HG03354 (cell line): ENCODE data around the gene ZSWIM3.
A peak's percentile ranks its signal among the peaks of the same experiment; 100 is the strongest.

Experiments used
- ATAC-seq: cut with Tn5 transposase; IDR thresholded peaks from one replicate; pipeline ENCODE4 v1.9.1; 2021; ENCODE audit warnings: mild to moderate bottlenecking; ENCODE audit not compliant: unreplicated experiment, poor library complexity, severe bottlenecking

Gene ZSWIM3

DNA sequence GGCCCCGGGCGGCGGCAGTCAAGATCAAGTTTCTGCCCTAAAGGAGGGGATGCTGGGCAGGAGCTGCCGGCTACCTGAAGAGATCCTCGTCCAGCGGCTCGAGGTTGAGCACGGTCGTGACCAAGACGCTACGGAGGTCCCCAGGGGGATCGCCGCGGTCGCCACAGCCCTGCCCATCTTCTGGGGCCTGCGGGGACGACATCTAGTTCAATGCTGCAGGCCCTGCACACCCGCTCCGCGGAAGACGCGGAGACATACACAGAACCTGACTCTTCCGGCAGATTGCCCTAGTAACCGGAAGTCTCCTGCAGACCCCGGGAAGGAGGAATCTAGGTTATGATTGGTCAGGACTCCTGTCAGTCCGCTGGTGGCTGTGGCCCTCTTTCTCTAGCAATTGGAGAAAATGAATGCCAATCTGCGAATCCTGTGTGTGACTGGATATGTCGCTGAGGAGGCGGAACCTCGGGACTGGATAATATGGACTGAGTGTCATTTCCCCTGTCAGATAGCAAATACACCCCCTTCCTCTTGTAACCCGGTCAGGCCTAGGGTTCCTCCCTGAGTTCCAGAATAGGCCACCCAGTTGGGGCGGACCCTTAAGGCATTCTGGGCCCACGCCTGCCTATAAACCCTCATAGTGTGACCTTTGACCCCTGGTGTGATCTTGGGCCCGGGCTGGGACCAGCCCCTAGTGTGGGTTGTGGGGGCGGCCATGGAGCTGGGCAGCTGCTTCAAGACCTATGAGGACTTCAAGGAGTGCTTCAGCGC, at the start of gene ZSWIM3, which contains the start of gene ACOT8:
TSS of gene ZSWIM3 (plus strand) at position 501 of the 768 bp plus-strand sequence. CDS start at position 713, 212 bp downstream.
TSS of gene ACOT8 (minus strand) at position 279 of the 768 bp plus-strand sequence. CDS start at position 202, 77 bp downstream.
- ATAC-seq: peak; percentile 94

DNA sequence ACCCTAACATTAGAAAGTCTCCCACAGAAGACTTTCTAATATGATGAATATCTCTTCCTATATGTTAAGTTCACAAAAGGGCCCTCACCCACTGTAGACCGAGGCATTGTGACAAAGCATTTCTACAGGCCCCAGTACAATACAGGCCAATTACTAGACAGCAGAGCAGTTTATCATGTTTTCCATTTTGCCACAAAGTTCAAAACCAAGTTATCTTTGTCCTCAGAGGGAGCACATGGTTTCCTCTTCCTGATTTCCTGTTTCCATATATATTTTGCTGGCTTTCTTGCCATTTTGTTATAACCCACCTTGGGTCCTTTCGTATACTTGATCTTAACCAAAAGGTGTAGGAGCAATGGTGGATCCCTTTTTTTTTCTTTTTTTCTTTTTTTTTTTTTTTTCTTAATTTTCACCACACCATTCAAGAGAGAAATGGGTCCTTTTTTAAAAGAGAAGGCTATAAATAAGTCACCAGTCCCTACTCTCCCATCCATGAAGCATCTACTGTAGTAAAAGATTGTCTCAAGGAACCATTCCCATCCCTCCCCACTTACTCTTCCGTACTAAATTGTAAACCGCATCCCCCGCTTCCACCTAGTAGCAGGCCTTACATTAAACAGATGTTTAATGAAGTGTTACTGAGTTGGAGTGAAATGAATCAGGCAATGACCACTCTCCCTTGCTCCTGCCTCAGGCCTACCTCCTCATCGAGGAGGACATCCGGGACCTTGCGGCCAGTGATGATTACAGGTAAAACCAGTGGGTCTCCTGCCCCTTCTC, 47.0 kb upstream of the ZSWIM3 start:
- ATAC-seq: no peak

DNA sequence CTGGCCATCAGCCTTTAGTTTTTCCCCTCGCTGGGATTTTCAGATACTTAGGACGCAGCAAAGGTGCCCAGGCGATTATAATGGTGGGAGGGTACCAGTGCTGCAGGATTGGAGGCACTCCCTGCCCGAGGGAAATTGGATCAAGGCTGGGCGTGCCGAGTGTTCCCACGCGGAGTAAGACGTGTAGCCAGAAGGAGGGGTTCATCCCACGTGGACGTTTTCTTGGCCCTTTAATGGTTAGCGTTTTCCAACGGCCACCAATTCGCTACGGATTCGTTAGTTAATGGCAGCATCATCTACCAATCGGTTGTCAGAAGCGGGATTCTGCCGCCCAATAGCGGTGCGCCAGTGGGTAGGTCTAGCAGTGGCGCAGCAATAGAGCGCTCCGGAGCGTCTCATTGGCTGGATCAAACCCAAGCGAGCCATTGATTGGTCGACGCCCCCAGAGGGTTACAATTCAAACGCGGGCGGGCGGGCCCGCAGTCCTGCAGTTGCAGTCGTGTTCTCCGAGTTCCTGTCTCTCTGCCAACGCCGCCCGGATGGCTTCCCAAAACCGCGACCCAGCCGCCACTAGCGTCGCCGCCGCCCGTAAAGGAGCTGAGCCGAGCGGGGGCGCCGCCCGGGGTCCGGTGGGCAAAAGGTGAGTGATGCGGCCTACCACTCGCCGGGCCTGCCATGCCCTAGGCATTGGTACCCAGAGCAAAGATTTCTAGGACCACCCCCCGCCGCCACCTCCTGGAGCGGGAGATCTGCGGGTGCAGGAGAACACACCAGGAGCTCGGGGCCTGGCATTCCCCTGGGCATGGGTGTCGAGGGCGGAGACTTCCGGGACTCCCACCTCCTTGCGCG, 45.0 kb upstream of the ZSWIM3 start, which contains the start of gene UBE2C:
TSS of gene UBE2C (plus strand) at position 488 of the 849 bp plus-strand sequence. CDS start at position 540, 52 bp downstream.
- peak; percentile 99 for ATAC-seq

DNA sequence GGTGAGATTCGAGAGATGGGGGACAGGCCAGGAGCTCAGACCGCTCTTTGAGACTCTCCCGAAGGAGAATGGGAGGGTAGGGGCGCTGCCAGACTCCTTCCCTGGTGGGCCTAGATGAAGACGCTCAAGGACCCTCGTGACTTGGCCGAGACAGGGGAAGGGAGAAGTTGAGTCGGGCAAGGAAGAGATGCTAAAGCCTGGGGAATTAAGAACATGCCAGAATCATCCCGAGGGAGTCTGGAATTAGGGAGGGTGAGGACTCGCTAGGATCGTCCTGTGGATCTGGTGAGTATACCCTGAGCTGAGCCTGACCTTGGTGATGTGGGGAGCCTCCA, 44.4 kb upstream of the ZSWIM3 start:
- no peak for ATAC-seq

DNA sequence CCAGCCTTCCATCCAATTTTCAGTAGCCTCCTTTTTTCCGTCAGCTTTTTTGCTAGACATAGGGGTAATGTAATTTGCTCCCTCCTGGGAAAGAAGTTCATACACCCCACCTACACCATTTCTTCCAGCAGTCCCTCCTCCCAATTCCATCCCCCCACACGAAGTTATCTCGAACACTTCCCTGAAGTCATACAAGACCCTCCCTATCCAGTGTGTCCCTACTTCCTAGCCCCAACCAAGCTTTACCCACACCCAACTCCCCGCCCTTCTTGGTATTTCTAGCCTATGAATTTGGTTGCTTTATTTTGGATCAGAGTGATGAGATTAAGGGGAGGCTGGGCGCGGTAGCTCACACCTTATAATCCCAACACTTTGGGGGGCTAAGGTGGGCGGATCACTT, 43.9 kb upstream of the ZSWIM3 start:
- ATAC-seq: no peak

DNA sequence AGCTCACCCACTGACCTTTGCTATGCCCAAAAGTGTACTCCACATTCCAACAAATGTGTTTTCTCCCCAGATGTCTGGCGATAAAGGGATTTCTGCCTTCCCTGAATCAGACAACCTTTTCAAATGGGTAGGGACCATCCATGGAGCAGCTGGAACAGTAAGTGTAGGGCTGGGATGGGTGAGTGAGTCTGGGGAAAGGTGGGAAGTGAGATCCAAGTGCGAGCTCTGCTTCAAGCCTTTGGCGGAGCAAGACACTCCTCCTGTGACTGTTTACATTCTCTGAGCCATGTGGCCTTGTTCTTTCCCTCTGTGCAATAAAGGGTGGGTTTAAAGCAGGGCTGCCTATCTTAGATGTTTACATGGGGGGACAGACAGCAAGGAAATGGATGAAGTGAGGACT, 43.1 kb upstream of the ZSWIM3 start:
- ATAC-seq: no peak

DNA sequence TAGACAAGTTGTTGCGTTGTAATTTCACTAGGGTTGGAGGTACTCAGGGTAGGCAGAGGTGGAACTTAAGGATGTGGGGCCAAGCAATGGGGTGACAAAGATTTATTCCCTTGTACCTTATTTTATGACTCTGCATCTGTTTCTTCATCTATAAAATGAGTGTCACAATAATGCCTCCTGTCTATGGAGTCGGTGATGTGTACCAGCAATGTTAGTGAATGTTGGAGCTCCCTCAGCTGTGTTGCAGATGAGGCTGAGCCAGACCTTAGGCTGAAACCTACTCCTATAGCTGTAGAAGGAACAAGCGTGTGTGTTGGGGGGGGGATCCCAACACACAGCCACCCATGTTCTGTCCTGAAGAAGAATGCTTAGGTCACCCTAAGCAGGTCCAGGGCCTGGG, 40.5 kb upstream of the ZSWIM3 start:
- no peak for ATAC-seq

DNA sequence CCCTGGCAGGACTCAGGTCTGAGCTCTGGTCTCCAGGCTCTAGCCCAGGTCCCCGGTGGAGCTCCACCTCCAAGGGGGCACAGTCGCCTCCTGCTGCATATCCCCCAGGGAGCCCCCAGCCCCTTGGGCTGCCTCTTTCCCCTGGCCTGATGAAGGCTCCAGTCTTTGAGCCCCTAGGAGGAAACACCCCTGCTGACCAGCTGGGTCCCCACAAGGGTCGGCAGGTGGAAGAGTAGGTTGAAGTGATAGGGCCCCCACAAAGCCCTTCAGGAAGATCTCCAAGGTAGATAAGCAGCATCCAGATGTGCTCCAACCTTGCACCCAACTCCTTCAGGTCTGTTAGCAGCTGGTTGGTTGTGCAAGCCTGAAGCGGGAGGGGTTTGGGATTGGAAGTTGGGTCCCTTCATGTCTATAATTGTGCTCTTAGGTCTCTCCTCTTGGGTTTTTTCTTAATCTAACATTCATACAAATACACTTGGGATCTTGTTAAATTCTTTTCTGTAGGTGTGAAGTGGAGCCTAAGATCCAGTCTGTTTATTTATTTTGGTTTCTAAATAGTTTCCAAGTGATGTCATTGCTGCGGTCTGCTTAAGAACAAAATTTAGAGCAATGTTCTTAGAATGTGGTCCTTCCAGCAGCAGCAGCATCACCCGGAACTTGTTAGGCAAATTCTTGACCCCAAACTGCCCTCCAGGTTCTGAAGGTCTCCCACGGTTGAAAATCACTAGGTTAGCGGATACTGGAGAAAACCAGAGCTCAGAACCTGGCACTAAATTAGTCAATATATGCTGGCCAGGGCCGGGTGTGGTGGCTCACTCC, 39.8 kb upstream of the ZSWIM3 start:
- ATAC-seq: no peak

DNA sequence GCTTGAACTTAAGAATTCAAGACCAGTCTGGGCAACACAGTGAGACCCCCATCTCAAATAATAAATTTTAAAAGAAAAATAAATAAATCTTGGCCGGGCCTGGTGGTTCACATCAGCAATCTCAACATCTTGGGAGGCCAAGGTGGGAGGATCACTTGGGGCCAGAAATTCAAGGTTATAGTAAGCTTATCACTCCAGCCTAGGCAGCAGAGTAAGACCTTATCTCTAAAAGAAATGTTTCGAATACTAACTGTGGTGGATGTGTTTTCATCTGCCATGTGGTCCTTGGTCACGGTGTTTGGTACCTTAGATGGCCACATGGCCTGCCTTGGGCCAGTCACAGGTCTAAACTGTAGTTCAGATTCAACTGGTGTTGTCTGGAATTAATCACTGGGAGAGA, 39.2 kb upstream of the ZSWIM3 start:
- no peak for ATAC-seq

DNA sequence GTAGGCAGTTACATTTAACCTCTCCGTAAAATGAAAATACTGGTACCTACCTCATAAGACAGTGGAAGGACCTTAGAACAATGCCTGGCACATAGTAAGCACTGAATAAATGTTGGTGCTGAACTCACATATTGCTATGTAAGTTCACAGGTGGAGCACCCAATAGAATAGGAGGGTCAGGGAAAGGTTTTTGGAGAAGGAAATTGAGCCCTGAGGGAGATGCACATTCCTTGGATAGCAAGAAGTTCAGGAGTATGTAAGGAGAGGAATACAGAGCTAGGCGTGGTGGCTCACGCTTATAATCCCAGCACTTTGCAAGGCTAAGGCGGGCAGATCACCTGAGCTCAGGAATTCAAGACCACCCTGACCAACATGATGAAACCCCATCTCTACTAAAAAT, 37.9 kb upstream of the ZSWIM3 start:
- ATAC-seq: no peak

DNA sequence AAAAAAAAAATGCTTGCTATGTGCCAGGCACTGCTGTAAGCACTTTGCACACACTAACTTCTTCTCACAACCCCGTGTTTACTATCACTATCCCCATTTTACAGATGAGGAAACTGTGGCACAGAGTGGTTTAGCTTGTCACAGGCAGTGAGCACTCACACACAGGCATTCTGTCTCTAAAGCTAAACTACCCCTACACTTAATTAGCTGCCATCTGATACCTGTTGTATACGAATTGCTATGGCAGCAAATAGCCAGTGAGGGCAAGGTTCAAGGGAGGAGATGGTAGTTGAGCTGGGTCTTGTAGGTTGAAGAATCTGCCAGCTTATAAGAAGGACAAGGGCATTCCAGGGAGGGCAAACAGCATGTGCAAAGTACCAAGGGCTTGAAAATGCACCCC, 35.5 kb upstream of the ZSWIM3 start:
- ATAC-seq: no peak

DNA sequence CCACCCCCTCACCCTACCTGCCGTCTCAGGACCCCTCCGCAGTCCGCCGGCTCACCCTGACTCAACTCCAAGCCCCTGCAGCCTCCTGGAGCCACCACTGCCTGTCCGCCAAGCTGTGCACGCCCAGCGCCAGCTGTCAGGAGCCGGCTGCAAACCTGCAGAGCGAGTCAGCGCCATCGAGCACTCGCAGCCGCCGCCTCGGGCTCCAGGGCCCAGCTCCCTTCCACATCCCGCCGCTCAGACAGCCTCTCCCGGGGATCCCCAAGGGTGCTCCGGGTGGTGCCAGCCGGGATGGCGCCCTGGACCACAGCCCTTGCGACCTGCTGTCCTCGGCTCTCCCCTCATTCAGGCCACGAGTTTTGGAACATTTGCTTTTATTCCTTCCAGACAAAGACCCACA, 34.6 kb upstream of the ZSWIM3 start:
- ATAC-seq: no peak

DNA sequence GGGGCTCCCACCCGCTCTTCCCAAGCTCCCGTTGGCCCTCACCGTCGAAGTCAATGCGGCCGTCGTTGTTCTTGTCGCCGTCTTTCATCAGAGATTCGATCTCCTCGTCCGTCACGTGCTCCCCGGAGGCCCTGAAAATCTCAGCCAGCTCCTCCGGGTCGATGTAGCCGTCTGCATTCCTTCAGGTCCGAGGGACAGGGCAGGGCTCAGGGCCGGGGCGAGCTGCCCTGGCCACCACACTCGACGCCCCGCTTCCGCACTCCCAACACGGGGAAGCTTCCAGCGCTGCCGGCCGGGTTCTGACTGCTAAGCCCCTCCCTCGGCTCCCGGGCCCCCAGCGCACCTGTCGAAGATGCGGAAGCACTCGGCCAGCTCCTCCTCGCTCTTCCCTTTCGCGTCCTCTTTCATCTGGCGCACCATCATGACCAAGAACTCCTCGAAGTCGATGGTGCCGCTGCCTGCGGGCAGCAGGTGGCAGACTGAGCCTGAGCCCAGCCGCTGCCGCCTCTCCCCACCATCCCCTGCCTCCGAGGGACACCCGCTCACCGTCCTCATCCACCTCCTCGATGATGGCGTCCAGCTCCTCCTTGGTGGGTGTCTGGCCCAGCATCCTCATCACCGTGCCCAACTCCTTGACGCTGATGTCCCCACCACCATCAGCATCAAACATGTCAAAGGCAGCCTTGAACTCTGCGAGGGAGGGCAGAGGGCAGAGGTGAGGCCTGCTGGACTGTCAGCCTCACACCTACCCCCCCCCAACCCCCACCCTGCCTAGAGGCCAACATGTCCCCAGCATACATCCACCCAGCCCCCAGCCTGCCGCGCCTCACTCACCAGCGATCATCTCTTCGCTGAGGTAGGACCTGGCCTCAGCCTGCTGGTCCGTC, 33.2 kb upstream of the ZSWIM3 start:
- ATAC-seq: no peak

DNA sequence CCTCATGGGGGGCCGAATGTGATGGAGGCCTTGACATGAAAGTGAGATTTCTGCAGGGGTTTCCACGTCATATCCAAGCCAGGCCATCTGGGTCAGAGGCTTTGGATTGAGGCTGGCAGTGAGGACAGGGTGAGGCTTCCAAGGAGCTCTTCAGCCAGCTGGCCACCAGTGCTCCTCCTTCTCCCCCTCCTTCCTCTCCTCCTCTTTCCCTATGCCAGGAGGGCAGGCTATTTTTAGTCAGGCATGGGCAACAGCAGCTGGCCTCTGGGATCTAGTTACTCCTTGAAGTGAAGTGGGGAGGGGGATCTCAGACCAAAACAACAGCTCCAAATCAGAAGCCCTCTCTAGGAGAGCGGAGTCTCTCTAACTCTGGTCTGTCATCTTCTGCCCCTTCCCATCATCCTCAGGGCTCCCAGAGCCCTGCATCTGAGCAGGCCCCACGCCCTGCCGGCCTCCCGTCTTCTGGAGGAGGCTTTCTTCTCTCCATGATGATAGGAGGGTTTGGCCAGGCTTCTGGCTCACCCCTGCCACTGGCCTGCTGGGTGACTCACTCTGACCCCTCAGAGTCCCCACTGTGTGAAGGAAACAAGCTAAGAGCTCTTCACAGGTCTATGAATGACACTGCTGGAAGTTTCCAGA, 30.9 kb upstream of the ZSWIM3 start:
- ATAC-seq: no peak

DNA sequence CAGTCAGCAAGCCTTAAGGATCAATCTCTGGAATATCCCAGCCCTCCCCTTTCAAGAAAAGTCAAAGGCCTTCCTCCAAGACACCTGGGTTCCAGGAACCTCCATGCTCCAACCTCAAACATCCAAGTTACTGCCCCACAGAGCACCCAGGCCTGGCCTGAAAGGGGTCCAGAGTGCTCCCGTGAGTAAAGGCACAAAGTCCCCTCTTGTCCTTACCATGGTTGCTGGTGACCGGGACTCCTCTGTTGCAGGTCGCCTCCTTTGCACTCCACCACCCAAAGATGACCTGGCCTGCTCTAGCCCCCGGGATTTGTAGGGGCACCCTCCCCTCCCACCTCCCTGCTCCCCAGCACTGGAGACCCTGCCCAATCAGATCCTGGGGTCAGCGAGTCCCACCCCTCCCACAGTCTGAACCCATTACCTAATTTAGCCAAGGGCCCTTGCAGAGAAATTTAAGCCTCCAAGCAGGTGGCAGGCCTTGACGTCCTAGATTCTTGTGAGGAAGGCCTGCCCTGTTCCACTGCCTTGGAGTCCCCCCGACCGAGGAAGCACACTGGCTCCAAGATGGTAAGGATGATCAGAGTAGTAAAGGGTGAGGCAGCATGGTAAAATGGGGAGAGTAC, 30.3 kb upstream of the ZSWIM3 start, which contains the start of gene TNNC2:
TSS of gene TNNC2 (minus strand) at position 283 of the 623 bp plus-strand sequence. CDS start at position 219, 64 bp downstream.
- ATAC-seq: no peak

DNA sequence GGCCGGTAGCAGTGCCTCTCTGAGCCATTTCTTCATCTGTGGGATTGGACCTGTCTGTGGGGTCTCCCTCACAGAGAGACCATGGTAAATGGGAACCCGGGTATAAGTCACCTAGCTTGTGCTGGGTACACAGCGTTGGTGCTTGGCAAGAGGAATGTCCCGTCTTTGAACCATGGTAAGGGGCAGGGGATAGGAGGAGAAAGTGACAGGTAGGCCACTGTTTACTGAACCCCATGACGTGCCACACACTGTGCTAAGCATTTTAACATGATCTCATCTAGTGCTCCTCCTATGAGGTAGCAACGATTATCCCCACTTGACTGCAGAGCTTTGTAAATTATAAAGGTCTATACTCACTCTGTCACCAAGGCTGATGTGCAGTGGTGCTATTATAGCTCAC, 29.7 kb upstream of the ZSWIM3 start:
- no peak for ATAC-seq

DNA sequence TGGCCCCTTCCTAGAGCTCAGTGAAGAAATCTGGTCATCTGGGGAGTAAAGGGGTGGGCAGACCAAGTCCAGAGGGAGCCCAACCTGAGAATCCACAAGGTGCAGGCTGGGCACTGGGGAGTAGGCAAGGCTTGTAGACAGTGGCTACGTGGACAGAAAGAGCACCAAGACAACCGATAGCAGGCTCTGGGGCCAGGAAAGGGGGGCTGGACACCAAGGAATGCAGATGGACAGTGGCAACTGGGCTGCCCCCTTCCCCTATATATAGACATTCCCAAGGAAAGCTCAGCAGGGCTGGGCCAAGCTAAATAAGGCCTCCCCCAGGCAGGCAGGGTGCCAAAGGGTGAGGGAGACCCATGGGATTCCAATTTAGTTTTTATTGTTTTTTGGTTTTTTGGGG, 28.8 kb upstream of the ZSWIM3 start:
- ATAC-seq: no peak
